GM19467 (cell line): ENCODE results near the gene PYCR2.
A peak's percentile ranks its signal among the peaks of the same experiment; 100 is the strongest.
"Not testable (repeated sequence)": the region's sequence is repeated elsewhere in the genome, so short reads cannot be mapped to it uniquely, and the experiment has no call there.

ENCODE experiments used
- ATAC-seq: cut with Tn5 transposase; IDR thresholded peaks from one replicate; pipeline ENCODE4 v1.9.1; 2021; ENCODE audit warnings: mild to moderate bottlenecking, moderate library complexity; ENCODE audit not compliant: unreplicated experiment

PYCR2 gene

DNA sequence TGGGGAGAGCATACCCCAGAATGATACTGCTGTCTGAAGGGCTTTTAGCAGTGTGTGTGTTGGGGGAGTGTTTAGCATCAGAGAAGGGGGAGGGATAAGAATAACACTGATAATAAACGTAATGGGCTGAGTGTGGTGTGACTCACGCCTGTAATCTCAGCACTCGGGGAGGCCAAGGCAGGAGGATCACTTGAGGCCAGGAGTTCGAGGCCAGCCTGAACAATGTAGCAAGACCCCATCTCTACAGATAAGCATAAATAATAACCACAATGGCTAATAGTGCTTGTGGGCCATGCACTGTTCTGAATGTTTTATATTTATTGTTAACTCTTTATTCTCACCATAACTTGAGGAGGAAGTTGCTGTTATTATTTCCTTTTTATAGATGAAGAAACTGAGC is 19.5 kb upstream of the PYCR2 start:
- no peak for ATAC-seq

DNA sequence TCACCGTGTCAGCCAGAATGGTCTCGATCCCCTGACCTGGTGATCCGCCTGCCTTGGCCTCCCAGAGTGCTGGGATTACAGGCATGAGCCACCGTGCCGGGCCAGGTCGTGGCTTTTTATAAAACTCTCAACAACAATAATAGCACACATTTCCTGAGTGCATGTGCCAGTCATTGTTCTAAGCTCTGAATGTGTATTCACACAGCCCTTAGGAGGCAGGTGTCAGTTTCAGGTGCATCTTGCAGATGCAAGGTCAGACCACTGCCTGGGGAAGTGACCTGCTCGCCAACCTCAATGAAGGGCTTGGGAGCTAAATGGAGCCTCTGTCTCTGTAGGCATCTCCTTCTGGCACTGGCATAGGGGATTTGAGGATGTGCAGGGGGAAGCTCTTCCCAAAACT is 18.5 kb upstream of the PYCR2 start:
- ATAC-seq, result peak; percentile 70

DNA sequence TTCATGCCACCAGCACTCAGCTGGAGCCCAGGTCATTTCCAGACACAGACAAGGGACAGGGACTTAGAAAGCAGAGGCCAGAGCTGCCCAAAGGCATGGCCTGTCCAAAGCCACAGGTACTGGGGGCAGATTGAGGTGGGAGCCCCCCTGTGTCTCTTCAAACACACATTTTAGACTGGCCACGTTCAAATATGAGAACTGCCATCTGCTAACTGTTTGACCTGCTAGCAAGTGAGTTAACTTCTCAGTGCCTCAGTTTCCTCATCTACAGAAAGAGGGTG is 17.8 kb upstream of the PYCR2 start:
- no peak for ATAC-seq

- no peak for ATAC-seq
Measured at GRCh38 chr1:225941187-225941941, 17.3 kb upstream of the PYCR2 start, which contains the start of gene LEFTY2. Gene LEFTY2 (minus strand): TSS chr1:225941220. CDS start chr1:225941140, 80 bp downstream.

GRCh38 chr1:225940385-225941151 is 16.5 kb upstream of the PYCR2 start:
- ATAC-seq, result no peak

- ATAC-seq, result not testable (repeated sequence)
Measured at GRCh38 chr1:225939939-225940310, 15.9 kb upstream of the PYCR2 start.

DNA sequence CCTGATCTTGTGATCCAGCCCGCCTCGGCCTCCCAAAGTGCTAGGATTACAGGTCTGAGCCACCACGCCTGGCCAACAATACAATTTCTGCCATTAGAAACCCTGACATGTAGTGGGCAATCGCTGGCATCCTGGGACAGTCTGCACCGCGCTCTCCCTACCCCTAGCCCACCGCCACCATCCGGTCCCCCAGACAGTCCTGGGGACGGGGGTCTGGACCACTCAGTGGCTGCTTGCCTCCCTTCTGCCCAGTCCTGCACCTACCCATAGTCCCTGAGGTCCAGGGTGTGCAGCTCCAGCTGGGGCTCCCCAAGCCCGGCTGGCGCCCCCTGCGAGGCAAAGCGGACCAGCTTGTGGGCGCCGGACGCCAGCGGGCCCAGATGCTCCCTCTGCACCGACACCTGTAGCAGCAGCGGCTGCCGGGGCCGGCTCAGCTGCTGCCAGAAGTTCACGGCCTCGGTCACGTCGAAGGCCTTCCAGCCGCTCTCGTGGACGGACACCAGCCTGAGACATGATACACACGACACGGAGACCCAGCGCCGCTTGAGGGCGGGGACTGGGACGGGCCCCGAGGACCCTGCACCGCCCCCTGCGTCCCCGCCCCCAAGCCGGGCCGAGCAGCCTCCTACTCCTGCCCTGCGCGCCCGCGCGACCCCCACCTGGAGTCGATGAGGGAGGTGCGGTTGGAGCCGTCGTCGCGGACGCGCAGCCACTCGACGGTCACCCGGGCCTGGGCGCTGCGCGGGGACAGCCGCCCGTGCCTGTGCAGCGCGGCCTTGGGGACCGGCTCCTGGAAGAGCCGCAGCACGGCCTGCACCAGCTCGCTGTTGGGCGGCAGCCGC is 15.3 kb upstream of the PYCR2 start:
- not testable (repeated sequence) for ATAC-seq

- no peak for ATAC-seq
Measured at GRCh38 chr1:225937048-225937968, 13.3 kb upstream of the PYCR2 start.

DNA sequence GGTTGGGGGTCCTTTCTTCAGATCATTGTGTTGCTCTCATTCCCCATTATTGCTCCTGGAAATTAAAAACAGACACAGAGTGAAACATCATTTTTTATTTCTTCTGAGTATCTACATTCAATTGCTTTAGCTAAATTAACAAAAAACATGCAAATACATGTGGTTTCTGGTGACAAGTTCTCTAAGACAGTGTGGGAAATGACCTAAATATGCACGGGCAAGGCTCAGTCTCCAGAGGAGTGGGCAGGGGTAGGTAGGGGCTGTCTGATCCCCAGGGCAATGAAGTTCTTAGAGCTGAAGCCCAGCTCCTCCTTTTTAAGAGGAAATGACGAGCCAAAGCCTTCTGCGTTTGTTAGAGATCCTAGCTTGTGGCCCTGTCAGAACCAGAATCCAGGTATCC is 12.5 kb upstream of the PYCR2 start:
- no peak for ATAC-seq

DNA sequence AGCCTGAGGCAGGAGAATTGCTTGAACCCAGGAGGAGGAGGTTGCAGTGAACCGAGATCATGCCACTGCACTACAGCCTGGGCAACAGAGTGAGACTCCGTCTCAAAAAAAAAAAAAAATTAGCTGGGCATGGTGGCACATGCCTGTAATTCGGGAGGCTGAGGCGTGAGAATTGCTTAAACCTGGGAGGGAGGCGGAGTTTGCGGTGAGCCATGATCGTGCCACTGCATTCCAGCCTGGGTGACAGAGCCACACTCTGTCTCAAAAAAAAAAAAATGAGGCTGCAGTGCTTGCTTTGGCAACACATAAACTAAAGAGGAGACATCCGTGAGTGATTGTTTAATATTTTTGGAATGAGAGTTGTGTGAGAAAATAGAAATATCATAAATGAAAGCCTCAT is 12.0 kb upstream of the PYCR2 start:
- not testable (repeated sequence) for ATAC-seq

DNA sequence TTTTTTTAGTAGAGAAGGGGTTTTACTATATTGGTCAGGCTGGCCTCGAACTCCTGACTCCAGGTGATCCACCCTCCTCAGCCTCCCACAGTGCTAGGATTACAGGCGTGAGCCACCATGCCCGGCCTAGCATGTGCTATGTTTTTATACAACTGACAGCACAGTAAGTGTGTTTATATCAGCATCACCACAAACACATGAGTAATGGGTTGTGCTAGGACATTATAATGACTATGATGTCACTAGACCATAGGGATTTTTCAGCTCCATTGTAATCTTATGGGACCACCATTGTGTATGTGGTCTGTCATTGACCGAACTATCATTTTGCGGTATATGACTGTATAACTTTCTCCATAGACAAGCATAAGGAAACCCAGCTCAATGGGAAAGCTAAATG is 10.7 kb upstream of the PYCR2 start:
- no peak for ATAC-seq

DNA sequence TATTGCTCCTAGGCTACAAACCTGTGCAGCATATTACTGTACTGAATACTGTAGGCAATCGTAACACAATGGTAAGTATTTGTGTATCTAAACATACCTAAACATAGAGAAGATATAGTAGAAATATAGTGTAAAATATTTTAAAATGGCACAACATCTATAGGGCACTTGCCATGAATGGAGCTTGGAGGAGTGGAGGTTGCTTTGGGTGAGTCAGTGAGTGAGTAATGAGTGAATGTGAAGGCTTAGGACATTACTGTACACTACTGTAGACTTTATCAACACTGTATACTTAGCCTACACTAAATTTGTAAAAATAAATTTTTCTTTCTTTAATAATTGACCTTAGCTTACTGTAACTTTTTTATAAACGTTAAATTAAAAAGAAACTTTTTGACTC is 9.0 kb upstream of the PYCR2 start:
- ATAC-seq, result no peak

DNA sequence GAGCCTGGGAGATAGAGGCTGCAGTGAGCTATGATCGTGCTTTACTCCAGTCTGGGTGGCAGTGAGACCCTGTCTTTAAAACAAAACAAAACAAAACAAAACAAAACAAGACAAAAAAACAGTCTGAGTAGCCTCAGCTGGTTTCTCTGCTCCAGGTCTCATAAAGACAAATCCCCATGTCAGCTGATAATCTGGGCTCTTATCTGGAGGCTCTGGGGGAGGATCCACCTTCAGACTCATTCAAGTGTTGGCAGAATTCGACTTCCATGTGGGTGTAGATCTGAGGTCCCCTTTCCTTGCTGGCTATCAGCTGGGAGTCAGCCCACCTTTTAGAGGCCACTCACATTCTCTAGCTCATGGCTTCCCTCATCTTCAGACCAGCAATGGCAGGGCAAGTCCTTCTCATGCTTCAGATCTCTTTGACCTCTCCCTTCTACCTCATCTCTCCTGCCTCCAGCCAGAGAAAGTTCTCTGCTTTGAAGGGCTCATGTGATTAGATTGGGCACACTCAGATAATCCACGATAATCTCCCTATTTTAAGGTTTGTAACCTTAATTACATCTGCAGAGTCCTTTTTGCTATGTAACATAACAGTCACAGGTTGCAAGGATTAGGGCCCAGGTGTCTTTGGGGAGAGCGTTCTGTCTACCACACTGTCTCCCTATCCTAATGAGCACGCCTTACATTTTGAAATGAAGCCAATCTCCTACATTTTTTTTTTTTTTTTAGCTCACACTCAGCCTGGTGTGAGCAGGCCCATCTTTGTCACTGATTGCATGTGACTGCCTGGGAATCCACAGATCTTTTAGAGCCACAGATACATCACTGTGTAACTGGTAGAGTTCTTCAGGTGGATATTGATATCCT is 7.5 kb upstream of the PYCR2 start:
- ATAC-seq, result no peak

DNA sequence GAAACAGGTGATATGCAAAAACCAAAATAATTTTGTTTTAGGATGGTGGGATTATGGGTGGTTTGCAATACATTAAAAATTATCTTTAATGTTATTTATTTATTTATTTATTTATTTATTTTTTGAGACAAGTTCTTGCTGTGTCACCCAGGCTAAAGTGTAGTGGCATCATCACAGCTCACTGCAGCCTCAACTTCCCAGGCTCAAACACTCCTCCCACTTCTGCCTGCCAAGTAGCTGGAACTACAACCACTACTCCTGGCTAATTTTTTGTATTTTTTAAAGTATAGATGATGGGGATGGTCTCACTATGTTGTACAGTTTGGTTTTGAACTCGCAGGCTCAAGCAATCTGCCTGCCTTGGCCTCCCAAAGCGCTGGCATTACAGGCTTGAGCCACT is 6.5 kb upstream of the PYCR2 start:
- no peak for ATAC-seq

- ATAC-seq, result not testable (repeated sequence)
Measured at GRCh38 chr1:225929462-225929861, 5.4 kb upstream of the PYCR2 start.

DNA sequence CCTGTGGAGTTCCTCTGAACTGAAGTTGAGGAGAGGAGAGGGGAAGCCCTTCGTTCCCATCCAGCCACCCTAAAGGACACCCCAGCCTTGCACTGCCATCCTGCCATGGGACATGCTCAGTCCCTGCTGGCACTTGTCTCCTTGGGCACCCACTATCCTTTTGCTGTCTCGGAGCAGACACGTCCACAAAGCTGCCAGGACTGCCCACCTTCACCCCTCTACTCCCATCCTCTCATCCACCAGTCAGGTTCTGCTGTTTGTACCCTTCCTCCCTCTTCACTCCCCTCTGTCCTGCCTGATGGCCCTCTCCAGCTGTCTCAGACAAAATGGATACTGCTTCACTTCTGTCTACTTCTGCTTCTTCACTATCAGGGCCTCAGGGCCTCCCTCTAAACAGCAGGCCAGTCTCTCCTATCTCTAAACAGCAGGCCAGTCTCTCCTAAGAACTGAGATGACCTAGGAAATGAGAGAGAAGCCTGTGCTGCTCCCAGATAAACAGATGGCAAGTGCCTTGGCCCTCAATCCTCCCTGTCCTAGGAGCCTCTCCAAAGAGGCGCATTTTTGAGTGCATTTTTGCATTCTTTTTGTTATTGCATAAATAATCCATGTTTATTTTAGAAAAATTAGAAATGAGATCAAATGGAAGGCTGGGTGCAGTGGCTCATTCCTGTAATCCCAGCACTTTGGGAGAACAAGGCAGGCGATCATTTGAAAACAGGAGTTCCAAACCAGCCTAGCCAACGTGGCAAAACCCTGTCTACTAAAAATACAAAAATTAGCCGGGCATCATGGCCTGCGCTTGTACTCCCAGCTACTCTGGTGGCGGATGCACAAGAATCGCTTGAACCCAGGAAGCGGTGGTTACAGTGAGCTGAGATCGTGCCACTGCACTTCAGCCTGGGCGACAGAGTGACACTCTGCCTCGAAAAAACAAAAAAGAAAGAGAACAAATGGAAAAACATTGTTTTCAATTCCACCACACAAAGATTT is 4.4 kb upstream of the PYCR2 start:
- ATAC-seq, result no peak

DNA sequence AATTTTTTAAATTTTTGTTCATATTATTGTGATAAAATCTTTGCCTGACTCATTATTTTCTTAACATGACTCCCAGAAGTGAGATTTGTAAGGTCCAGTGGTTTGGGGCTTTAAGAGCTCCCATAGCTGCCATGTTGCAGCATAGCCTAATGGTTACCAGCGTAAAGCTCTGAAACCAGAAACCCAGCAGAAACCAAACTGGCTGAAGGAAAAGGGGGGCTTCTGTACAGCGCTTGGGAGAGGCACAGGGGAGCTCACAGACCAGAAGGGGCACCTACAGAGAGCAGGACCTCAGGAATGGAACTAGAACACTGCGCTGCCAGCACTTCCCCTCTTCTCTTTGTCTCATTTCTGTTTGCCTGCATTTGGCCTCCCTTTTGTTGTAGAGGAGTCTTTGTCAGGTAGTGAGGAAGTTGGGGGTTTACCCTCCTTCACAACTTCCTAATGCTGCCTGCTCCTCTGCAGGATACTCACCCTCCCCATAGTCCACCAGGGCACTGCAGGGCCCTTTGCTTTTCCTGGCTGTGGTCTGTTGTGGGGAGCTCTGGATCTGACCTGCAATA is 2.6 kb upstream of the PYCR2 start:
- ATAC-seq, result no peak

GRCh38 chr1:225923381-225923691 is 714 bp downstream of the PYCR2 start:
- ATAC-seq, result no peak
